Measurements from ENCODE around the gene LBR. TPM values are rescaled to one million over a fixed set of nuclear protein-coding genes. Genes with fewer than 3 reads are reported as not detected.
"Not testable (repeated sequence)": the region's sequence is repeated elsewhere in the genome, so short reads cannot be mapped to it uniquely, and the experiment has no call there.

The LBR gene
- total RNA-seq: 79.9 TPM

DNA sequence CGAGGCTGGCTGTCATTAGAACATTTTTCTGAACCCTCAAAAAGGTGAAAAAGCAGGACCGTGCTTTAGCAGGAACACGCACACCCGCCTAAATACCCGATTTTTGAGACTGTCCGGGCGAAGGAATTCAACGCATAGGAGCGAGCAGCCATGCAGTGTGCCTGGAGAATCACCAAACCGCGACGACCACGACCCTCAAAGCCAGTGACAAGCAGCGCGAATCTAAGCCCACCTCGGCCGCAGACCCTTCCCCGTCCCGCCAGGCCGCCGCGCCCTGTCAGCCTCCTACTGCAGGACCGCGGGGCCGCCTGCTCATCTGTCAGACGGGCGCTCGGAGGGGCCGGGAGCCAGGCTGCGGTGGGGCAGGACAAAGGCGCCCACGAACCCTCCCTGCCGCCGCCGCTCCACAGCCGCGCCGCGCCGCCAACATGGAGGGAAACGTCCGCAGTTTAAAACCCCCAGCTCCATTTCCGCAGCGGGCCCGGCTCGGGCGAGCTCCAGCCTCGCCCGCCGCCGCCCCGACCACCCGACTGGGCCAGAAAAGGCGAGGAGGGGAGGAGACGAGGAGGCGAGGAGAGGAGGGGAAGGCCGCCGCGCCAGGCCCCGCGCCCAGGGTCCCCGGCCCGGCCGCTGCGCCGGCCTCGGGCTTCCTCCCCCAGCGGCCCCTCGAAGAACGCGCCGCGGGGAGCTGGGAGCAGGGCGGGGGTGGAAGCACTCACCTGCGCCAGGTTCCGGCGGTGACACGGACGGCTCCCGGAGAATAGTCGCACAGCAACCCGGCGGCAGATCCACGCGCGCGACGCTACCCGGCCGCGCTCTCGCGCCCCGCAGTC lies at the start of gene LBR:
TSS of gene LBR (minus strand) at position 804 of the 833 bp plus-strand sequence. CDS start 3,963 bp downstream, outside the sequence.
- no peak for FAIRE-seq
- DNase-seq (ENCODE audit: low spot score in 2 of 2): peak; percentile 31 to 39

GRCh38 chr1:225477296-225477911 lies 49.6 kb upstream of the LBR start:
- DNase-seq (ENCODE audit: low spot score in 2 of 2) (no peak), FAIRE-seq (no peak)

DNA sequence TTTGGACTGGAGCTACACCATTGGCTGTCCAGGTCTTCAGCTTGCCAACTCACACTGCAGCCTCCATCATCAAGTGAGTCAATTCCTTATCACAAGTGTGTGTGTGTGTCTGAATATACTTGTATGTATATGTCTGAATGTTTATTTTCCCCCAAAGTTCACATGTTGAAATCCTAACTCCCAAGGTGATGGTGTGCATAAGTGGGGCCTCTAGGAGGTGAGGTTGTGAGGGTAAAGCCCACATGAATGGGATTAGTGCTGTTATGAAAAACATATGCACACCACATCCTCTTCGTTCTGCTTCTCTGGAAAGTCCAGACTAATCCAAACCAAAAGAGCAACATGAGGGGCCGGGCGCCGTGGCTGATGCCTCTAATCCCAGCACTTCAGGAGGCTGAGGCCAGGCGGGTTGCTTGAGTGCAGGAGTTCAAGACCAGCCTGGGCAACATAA lies 48.7 kb upstream of the LBR start:
- no peak for DNase-seq (ENCODE audit: low spot score in 2 of 2)
- FAIRE-seq: no peak

- DNase-seq (ENCODE audit: low spot score in 2 of 2) (no peak), FAIRE-seq (no peak)
Observed at GRCh38 chr1:225476100-225476511, 48.3 kb upstream of the LBR start.

DNA sequence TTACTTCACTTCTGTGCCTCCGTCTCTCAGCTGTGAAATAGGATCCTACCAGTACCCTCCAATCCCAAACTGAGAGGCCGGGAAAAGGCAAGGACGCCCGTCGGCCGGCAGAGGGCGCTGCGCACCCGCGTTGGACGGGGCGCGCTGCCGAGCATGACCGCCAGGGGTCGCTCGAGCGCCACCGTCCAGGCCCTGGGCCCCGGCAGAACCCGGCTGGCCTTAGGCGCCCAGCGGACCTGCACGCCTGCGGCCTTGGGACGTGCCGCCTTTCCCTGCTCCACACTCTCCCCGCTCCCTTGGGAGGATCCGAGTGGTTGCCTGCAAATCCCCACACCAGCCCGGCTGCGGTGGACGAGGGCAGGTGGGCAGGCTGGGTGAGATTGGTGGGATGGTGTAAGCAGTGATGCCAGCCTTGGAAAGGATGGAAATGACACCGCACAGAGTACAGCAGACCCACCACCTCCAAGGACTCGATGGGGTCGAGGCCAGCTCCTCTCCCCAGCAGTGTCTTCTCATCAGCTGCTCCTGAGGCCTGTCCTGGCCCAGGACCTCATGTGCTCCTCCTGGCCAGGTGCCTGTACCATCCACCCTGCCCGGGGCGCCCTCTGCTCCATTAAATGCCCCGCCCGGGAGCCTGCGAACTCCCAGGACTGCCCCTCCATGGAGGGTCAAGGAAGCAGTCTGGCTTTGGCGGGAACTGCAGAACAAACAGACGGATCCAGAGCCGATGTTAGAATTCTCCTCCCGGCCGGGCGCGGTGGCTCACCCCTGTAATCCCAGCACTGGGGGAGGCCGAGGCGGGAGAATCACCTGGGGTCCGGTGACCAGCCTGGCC lies 47.4 kb upstream of the LBR start:
- no peak for FAIRE-seq
- peak; percentile 86 to 90 for DNase-seq (ENCODE audit: low spot score in 2 of 2)

DNA sequence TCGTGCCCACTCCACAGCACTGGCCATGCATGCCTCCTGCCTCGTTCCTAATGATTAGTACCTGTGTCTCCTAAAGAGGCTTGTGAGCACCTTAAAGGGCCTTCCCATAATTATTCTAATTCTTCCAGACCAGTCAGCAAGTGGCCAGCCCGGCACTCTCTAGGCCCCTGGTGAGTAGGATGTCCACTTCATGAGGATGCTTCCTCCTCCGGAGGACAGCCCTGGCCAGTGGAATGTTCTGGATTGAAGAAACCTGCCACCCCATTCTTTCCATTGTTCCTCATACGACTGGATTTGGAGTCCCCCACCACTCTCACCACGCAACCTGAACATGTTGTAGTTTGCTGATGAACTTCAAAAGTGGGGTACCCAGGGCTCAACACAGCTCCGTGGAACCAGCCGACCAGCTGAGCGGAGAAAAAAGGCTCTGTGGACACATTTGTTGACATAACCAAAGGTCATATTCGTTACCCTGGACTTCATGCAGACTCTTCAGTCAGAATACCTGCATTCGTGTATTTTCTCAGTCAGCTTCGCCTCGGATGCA lies 46.7 kb upstream of the LBR start:
- FAIRE-seq (no peak), DNase-seq (ENCODE audit: low spot score in 2 of 2) (no peak)

DNA sequence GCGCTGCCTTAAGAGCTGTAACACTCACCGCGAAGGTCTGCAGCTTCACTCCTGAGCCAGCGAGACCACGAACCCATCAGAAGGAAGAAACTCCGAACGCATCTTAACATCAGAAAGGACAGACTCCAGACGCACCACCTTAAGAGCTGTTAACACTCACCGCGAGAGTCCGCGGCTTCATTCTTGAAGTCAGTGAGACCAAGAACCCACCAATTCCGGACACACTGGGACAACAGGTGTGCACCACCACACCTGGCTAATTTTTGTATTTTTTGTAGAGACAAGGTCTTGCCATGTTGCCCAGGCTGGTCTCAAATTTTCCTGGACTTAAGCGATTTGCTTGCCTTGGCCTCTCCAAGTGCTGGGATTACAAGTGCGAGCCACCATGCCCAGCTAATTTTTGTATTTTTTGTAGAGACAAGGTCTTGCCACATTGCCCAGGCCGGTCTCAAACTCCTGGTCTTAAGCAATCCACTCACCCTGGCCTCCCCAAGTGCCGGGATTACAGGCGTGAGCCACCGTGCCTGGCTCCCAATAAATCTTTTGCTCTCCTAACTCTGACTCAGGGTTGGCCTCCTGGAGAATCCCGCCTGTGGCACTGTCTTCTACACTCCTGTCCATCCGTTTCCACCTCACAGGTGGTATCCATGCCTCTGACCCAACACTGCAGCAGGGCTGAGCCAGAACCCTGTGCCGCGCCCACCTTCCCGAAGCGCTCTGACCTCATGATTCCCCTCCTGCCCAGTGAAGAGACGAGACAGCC lies 46.0 kb upstream of the LBR start:
- FAIRE-seq; DNase-seq (ENCODE audit: low spot score in 2 of 2): not testable (repeated sequence)

DNA sequence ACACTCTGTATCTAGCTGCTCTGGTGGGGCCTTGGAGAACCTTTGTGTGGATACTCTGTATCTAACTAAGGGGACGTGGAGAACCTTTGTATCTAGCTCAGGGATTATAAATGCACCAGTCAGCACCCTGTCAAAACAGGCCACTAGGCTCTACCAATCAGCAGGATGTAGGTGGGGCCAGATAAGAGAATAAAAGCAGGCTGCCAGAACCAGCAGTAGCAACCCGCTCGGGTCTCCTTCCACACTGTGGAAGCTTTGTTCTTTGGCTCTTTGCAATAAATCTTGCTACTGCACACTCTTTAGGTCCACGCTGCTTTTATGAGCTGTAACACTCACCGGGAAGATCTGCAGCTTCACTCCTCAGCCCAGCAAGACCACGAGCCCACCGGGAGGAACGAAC lies 45.4 kb upstream of the LBR start:
- DNase-seq (ENCODE audit: low spot score in 2 of 2); FAIRE-seq: not testable (repeated sequence)

GRCh38 chr1:225471453-225472301 lies 43.8 kb upstream of the LBR start:
- no peak for FAIRE-seq

GRCh38 chr1:225471109-225471452 lies 43.2 kb upstream of the LBR start:
- FAIRE-seq (no peak), DNase-seq (ENCODE audit: low spot score in 2 of 2) (no peak)

More at GRCh38 chr1:225471453-225472301, 43.8 kb upstream of the LBR start:
- no peak for DNase-seq (ENCODE audit: low spot score in 2 of 2)

DNA sequence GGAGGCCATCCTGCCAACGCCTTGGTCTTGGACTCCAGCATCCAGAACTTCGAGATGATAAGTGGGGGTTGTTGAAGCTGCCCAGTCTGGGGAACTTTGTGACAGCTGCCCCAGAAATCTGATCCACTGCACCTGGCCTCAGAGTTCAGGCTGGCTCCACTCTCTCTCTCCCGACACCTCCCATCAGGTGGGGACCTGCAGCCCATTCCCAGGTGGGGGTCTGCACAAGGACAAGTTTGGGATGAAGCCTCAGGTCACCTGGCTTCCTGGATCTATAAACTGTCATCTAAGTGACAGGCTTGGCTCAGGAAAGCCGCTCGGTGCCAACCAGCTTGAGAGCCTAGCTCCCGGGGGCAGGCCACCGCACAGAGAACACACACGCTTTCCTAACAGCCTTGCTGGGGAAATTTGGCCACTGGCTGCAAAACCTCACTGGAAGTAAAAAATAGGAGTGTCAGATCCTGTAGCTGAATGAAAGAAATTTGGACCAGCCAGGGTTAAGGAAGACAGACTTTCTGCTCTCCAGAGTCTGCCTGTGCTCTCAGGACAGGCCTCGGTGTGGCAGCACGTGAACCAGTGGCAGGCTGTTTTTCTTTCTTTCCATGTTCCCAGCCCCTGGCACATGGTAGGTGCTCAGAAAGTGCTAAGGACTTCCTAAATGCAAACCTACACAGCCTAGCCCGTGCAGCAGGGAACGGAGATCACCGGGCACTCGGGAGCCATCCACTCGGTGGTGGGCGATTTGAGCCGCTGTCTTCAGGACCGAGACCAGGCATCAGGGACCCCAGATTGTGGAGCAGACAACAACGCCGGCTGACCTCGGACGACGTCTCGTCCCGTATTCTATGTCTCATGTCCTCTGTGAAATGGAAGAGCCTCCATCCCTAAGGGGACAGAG lies 42.6 kb upstream of the LBR start:
- FAIRE-seq: no peak

GRCh38 chr1:225469051-225469450 lies 41.2 kb upstream of the LBR start:
- no peak for DNase-seq (ENCODE audit: low spot score in 2 of 2)
- no peak for FAIRE-seq

More for the DNA sequence above, 42.6 kb upstream of the LBR start:
- no peak for DNase-seq (ENCODE audit: low spot score in 2 of 2)

DNA sequence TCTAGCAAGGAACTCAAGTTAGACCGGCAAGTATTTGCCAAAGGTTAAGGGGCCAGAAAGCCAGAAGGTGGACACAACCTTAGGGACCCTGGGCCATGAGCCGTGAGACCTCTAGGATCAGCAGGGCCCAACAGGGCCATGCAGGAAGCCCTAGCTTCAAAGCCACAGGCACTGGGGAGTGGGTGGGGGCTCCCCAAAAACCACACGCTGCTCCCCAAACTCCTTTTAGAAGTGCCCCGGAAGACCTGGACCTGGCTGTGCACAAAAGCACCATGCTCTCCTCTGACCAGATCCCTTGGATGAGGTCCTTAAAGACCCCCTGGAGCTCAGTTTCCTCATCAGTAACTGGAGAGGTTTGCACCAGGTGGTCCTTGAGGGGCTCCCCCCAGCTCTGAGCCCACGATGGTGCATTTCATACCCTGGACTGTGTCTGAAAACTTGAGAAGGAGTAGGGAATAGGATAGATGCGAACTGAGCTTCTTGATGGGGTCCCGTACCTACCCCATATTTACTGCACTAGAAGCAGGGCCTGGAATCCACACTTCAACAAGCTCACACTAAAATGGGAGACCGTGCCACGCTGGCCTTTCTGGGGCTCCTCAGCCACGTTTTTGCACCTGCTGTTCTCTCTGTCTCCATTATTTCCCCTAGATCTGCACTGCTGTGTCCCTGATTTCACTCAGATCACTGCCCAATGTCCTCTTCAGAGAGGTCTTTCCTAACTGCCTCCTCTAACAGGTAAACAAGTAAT lies 40.6 kb upstream of the LBR start:
- DNase-seq (ENCODE audit: low spot score in 2 of 2) (no peak), FAIRE-seq (no peak)

DNA sequence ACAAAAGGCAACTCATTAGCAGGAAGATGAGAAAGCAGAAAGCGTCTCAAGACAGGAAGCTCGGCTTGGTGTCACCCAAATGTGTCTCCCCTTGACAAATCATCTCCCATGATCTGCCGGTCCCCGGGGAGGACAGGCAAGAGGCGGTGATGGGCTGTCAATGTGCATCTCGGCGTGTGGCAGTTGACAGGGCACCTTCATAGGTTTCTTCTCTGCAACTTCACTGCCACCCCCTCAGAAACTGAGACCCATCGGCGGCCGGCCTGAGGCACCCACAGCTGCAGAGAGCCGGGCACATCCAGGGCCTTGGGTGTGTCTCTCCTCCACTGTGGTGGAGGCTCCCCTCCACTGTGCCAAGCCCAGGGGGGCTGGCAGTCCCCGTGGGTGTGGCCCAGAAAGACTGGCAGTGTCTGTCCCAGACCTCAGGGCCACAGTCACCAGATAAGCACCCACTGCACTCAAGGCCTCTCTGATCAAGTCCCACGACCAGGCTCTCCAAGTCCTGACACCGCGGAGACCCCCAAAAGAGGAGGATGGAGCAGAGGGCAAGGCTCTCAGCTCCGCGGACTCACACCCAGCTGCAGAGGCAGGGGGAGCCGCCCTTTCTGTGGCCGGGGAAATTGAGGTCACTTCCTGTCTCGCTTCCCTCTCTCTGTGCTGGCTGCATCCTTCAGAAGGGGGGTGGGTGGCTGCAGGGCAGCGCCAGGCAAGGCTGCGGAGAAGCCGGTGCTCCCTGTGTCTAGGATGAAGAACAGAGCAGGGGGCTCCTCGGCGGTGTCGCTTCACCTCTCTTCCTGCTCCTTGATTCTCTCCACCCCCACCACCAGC lies 39.6 kb upstream of the LBR start:
- no peak for DNase-seq (ENCODE audit: low spot score in 2 of 2)
- no peak for FAIRE-seq

GRCh38 chr1:225466848-225467192 lies 39.0 kb upstream of the LBR start:
- DNase-seq (ENCODE audit: low spot score in 2 of 2) (no peak), FAIRE-seq (no peak)

DNA sequence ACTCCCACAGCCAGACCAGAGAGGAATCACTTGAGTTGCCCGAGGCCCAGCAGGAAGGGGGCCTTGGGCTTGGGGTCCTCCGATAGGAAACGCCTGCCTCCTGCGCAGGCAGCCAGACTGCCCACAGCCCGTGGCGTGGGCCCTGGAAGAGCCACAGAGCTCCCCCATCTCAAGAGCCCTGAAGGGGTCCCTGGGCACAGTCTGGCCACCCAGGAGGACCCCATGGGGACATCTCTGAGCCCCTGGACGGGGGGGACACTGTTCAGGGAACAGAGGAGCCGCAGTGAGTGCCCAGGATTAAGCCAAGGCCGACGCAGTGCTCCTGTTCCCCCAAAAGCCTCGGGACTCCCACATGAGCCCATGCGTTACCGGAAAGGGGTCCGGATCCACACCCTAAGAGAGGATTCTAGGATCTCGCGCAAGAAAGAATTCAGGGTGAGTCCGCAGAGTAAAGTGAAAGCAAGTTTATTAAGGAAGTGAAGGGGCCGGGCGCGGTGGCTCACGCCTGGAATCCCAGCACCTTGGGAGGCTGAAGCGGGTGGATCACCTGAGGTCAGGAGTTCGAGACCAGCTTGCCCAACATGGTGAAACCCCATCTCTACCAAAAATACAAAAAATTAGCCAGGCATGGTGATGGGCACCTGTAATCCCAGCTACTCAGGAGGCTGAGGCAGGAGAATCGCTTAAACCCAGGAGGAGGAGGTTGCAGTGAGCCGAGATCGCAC lies 38.1 kb upstream of the LBR start:
- DNase-seq (ENCODE audit: low spot score in 2 of 2): no peak

More for the DNA sequence above, 38.1 kb upstream of the LBR start:
- no peak for FAIRE-seq

Data from frontal cortex (tissue), 4 donors.